Measurements from ENCODE around the gene CCNQ. TPM values are rescaled to one million over a fixed set of nuclear protein-coding genes. Genes with fewer than 3 reads are reported as not detected.

The CCNQ gene
- total RNA-seq, 1 donor, result 38.9 TPM

GRCh38 chrX:153637121-153638040 lies 38.4 kb upstream of the CCNQ start:
- DNase-seq (ENCODE audit: low read depth), result no peak
- no peak for TF ChIP-seq CTCF (IDR thresholded peaks at IDR 0.05; ENCODE audit: insufficient read depth, low read depth, low read length)
- no peak overlapping the region for H3K4me3 ChIP-seq (ENCODE audit: low read depth, low read length)

GRCh38 chrX:153636716-153637115 lies 37.8 kb upstream of the CCNQ start:
- no peak for TF ChIP-seq CTCF (IDR thresholded peaks at IDR 0.05; ENCODE audit: insufficient read depth, low read depth, low read length)
- DNase-seq (ENCODE audit: low read depth), result no peak
- H3K4me3 ChIP-seq (ENCODE audit: low read depth, low read length), result no peak overlapping the region

GRCh38 chrX:153635788-153636668 lies 37.1 kb upstream of the CCNQ start:
- TF ChIP-seq CTCF (IDR thresholded peaks at IDR 0.05; ENCODE audit: insufficient read depth, low read depth, low read length), result peak; percentile 37
- DNase-seq (ENCODE audit: low read depth), result no peak
- H3K4me3 ChIP-seq (ENCODE audit: low read depth, low read length), result no peak overlapping the region

GRCh38 chrX:153635388-153635787 lies 36.4 kb upstream of the CCNQ start:
- TF ChIP-seq CTCF (IDR thresholded peaks at IDR 0.05; ENCODE audit: insufficient read depth, low read depth, low read length), result no peak
- DNase-seq (ENCODE audit: low read depth), result no peak
- H3K4me3 ChIP-seq (ENCODE audit: low read depth, low read length), result no peak overlapping the region

GRCh38 chrX:153634832-153635231 lies 35.9 kb upstream of the CCNQ start:
- TF ChIP-seq CTCF (IDR thresholded peaks at IDR 0.05; ENCODE audit: insufficient read depth, low read depth, low read length), result no peak
- H3K4me3 ChIP-seq (ENCODE audit: low read depth, low read length), result no peak overlapping the region
- DNase-seq (ENCODE audit: low read depth), result no peak

GRCh38 chrX:153634236-153634635 lies 35.3 kb upstream of the CCNQ start:
- no peak for DNase-seq (ENCODE audit: low read depth)
- no peak for TF ChIP-seq CTCF (IDR thresholded peaks at IDR 0.05; ENCODE audit: insufficient read depth, low read depth, low read length)
- no peak overlapping the region for H3K4me3 ChIP-seq (ENCODE audit: low read depth, low read length)

Data from fibroblast of villous mesenchyme (primary cell).